Measurements from ENCODE around the gene PTPRM. TPM values are rescaled to one million over a fixed set of nuclear protein-coding genes. Genes with fewer than 3 reads are reported as not detected.

PTPRM gene
- total and polyA plus RNA-seq, 2 of the 4 experiments (the other 2 are of a cell fraction): 28.3 to 51.2 TPM

GRCh38 chr18:8036551-8036950 lies 469.4 kb downstream of the PTPRM start:
- no TSS peak for BruUV-seq (replicated peaks)
- Histone ChIP-seq H4K20me1 (ENCODE audit: insufficient read depth, low read length) (no peaks in the 10 kb centered on the region), H3K27ac (ENCODE audit: insufficient read depth, low read length) (no peak overlapping the region), H3K18ac (ENCODE audit: low read depth, low read length) (no peak overlapping the region), H2AK9ac (replicated peaks; ENCODE audit: low read depth, low read length, poor library complexity) (no peak overlapping the region), H3K9me3 (ENCODE audit: control insufficient read depth, insufficient read depth, low read length) (0 out of 2 replicates have a peak, but pooled peaks cover 1% of the 10 kb centered on the region), H3K9ac (ENCODE audit: low read depth, low read length) (no peak overlapping the region), H3K79me1 (ENCODE audit: low read depth in 1 of 2, low read length in 2 of 2) (peaks cover 0 to 3% of the 10 kb centered on the region in 2 experiments; a peak in 2 of 4 replicates), H2AK5ac (ENCODE audit: low read depth, low read length) (no peak overlapping the region), H3K56ac (ENCODE audit: extremely low read depth, insufficient read depth, low read length) (no peak overlapping the region), H3K4ac (ENCODE audit: low read depth, low read length) (no peak overlapping the region), H3K14ac (replicated peaks; ENCODE audit: low read depth, low read length) (no peak overlapping the region), H2BK5ac (ENCODE audit: low read depth, low read length, poor library complexity, severe bottlenecking) (no peak overlapping the region), H3K27me3 (ENCODE audit: control insufficient read depth, insufficient read depth, low read length) (no peaks in the 10 kb centered on the region), H4K91ac (ENCODE audit: insufficient read depth, low read depth, low read length) (no peak overlapping the region), H2BK15ac (ENCODE audit: low read depth, low read length) (no peak overlapping the region), H4K8ac (ENCODE audit: low read depth in 2 of 2, low read length in 2 of 2) (no peak overlapping the region), H3K9me1 (ENCODE audit: insufficient read depth, low read length) (no peaks in the 10 kb centered on the region), H2BK20ac (ENCODE audit: low read depth, low read length) (no peak overlapping the region), H3K4me3 (ENCODE audit: insufficient read depth, low read depth, low read length) (no peak overlapping the region), H3K4me2 (ENCODE audit: low read depth, low read length) (no peak overlapping the region), H2AFZ (replicated peaks; ENCODE audit: low read length, poor library complexity) (no peak overlapping the region), H3K36me3 (ENCODE audit: control insufficient read depth, insufficient read depth, low read length) (no peaks in the 10 kb centered on the region), H3K4me1 (ENCODE audit: control insufficient read depth, insufficient read depth, low read length) (no peaks in the 10 kb centered on the region), H2BK120ac (ENCODE audit: low read depth, low read length) (no peak overlapping the region), H4K5ac (ENCODE audit: low read depth, low read length) (no peak overlapping the region), H3K23ac (ENCODE audit: low read depth, low read length) (no peak overlapping the region)
- CTCF ChIA-PET: no interaction called here
- ATAC-seq (ENCODE audit: low read depth) (no peak), DNase-seq (no peak)
- no peak for TF ChIP-seq RAD21 (IDR thresholded peaks at IDR 0.05; ENCODE audit: low read length)
- intact Hi-C loops (cut with micrococcal nuclease): no loop called here
- POLR2A ChIA-PET (ENCODE audit: unreplicated experiment): no interaction called here
- dilution Hi-C loops (cut with HindIII; ENCODE audit: low sequenced_read_pairs, unreplicated experiment): no loop called here
- WGBS, 2 experiments (ENCODE audit: extremely low coverage in 2 of 2, insufficient read length in 1 of 2): no CpG with 5 or more reads among the region's 3 CpGs
- in situ Hi-C loops (cut with MboI; ENCODE audit: low sequenced_read_pairs): no loop called here
